Immature natural killer cell (primary cell): ENCODE results near the gene NPR2. TPM values are rescaled to one million over a fixed set of nuclear protein-coding genes. Genes with fewer than 3 reads are reported as not detected.

Experiments used
- DNase-seq, 3 donors: peaks; one replicate each; pipeline ENCODE4 v3.0.0; 2022; ENCODE audit warnings: mixed read lengths in 1 of 3
- H3K27ac Mint-ChIP-seq, 6 donors: one replicate each; pipeline ENCODE4 v1.8.0; 2020; ENCODE audit warnings: mixed read lengths in 6 of 6, mild to moderate bottlenecking in 5 of 6, inconsistent platforms in 4 of 6, moderate library complexity in 3 of 6
- H3K27me3 Mint-ChIP-seq, 3 donors: one replicate each; pipeline ENCODE4 v1.8.0; 2020 to 2021; ENCODE audit warnings: low read depth in 3 of 3, mild to moderate bottlenecking in 3 of 3, mixed read lengths in 3 of 3, moderate library complexity in 3 of 3, inconsistent platforms in 1 of 3
- H3K36me3 Mint-ChIP-seq, 3 donors: one replicate each; pipeline ENCODE4 v1.8.0; 2020; ENCODE audit warnings: mixed read lengths in 3 of 3, inconsistent platforms in 2 of 3, mild to moderate bottlenecking in 2 of 3
- H3K4me1 Mint-ChIP-seq, 2 donors: one replicate each; pipeline ENCODE4 v1.8.0; 2020; ENCODE audit warnings: inconsistent platforms in 2 of 2, mild to moderate bottlenecking in 2 of 2, mixed read lengths in 2 of 2, moderate library complexity in 1 of 2
- H3K4me3 Mint-ChIP-seq, 5 donors: one replicate each; pipeline ENCODE4 v1.8.0; 2020; ENCODE audit warnings: mild to moderate bottlenecking in 5 of 5, mixed read lengths in 5 of 5, inconsistent platforms in 3 of 5, moderate library complexity in 3 of 5
- H3K9me3 Mint-ChIP-seq, 6 donors: one replicate each; pipeline ENCODE4 v1.8.0; 2020; ENCODE audit warnings: mild to moderate bottlenecking in 6 of 6, mixed read lengths in 6 of 6, inconsistent platforms in 4 of 6, moderate library complexity in 3 of 6
- polyA plus RNA-seq, 3 donors: library from polyadenylated mRNA; unstranded; fragments of 300-500 nt; fragmentation: Illumina TruSeq; gene quantifications; one replicate each; pipeline ENCODE4 v1.2.3, GENCODE V29; 2021

NPR2 gene
- polyA plus RNA-seq, 3 donors from 2014 or later, result 0.46 TPM; not detected in 2

DNA sequence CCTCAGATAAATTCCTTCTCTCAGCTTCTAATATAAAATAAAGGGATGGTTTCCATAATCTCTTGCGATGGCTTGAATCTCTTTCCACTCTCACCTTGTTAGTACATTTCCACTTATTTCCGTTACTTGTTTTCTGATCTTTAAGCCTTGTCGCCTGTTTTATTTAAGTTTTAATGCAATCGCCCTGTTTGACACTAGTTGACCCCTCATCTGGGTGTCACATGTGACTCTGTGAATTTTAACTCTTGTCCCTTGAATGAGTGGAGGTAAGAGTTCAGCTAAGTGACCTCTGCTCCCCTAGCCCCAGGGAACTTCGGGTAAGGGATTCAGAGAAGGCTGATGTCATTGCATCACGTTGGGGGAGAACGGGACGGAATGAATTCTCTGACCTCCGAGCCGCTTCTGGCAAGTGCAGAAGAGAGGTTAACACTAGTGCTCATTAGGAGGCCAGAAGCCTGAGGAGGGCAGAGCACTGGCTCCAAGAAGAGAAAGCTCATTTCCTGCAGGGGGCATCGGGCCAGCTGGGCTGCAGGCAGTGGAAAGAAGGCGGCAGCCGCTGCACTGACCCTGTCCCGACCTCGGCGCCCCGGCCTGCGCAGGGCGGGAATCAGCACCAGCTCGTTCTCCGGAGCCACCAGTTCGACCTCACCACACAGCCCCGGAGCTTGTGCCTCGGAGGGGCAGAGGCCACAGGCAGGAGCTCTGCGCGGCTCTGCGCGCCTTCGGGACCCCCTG lies 22.9 kb downstream of the NPR2 start:
- DNase-seq, result peak in 2 of 3 donors; percentile 53 to 55
- Mint-ChIP-seq H3K9me3 (no peaks in the 10 kb centered on the region), H3K4me3 (peak overlapping the region; percentile 87 to 99 (median 96)), H3K27me3 (peaks cover 13 to 21% (median 15%) of the 10 kb centered on the region in 3 donors), H3K36me3 (no peaks in the 10 kb centered on the region), H3K4me1 (peaks cover 46% of the 10 kb centered on the region in 2 donors), H3K27ac (peak overlapping the region; percentile 92 to 99 (median 93))

DNA sequence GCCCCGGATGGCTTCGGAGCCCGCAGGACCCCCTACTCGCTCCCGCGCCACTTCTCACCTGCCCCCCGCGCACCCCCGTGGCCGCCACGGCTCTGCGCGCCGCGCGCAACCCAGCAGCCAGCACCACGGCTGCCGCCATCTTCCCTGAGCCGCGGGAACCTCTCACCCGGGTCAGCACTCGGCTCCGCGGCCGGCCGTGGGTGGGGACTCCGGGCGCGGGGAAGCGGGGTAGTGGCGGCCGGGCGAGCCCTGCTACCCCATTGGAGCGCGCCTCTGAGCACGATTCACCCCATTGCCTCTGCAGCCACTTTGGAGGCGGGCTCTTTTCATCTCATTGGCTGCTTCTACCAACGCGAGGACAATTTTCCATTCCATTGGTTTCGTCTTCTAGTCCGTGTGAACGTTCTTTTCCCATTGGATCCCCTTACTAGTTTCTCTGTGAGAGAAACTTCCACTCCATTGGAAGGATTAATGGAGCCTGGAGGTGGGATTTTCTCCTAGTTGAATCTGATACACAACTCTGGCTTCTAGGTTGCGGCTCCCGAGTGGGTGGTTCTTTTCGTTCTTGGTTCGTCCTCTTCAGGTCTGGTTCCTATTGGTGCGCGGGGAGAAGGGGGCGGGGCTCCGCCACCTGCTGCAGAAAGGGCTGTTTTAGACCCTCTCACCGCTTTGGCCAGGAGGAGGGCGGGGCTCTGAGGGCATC lies 23.6 kb downstream of the NPR2 start, which contains the start of gene HINT2:
HINT2 (minus strand) TSS at position 202 of the 703 bp plus-strand sequence; CDS start at position 139, 63 bp downstream.
- Mint-ChIP-seq H3K4me3 (peak within 1 kb of the TSS; percentile 94 to 99 (median 96)), H3K36me3 (no peaks in the 10 kb centered on the region), H3K27ac (peak within 1 kb of the TSS; percentile 93 to 99 (median 96)), H3K9me3 (no peaks in the 10 kb centered on the region), H3K4me1 (peaks cover 46% of the 10 kb centered on the region in 2 donors), H3K27me3 (peaks cover 13 to 21% (median 15%) of the 10 kb centered on the region in 3 donors)
- peak; percentile 96 to 97 (median 96) for DNase-seq

DNA sequence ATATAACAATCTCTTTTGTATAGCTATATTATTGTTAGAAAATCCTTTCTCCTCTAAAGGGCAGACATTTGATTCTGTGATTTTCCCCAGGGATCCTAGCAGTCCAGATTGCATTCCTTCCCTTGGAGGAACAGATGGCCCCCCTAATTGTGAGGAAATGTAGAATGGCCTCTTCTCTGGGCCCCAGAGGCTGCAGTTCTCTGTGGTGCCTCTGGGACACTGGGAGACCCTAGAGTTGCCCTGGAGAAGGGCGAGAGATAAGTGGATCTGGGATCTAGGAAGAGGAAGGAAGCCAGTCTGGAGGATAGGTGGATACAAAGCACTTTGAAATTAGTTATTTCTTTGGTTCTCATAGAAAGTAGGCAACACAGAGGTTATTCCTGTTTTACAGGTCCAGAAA lies 25.3 kb downstream of the NPR2 start:
- DNase-seq, result no peak
- Mint-ChIP-seq H3K4me1 (peaks cover 35 to 36% of the 10 kb centered on the region in 2 donors), H3K27ac (no peak overlapping the region), H3K36me3 (no peaks in the 10 kb centered on the region), H3K9me3 (no peaks in the 10 kb centered on the region), H3K4me3 (peak overlapping the region in 3 of 5 donors; percentile 31 to 96 (median 63)), H3K27me3 (peaks cover 13 to 17% (median 16%) of the 10 kb centered on the region in 3 donors)

DNA sequence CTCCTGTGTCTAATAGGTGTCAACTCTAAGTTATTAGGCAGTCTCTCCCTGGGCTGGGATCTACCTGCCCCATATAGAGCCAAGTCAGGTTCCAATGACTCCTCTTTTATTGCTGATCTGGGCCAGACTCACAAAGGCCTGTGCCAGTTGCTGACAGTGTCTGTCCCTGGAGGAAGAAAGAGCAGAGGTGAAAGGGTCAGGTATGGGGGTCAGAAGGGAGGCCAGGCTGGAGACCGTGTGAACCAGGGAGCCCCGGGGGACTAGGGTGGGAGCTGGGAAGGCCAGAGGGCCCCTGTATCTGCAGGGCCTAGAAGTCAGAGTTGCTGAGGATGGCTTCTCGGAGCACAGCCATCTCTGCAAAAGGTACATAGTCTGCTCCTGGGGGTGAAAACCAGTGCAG lies 26.9 kb downstream of the NPR2 start:
- Mint-ChIP-seq H3K36me3 (no peaks in the 10 kb centered on the region), H3K9me3 (no peaks in the 10 kb centered on the region), H3K27me3 (peaks cover 7 to 10% (median 8%) of the 10 kb centered on the region in 3 donors), H3K4me3 (no peak overlapping the region), H3K4me1 (peaks cover 20 to 21% of the 10 kb centered on the region in 2 donors), H3K27ac (peak overlapping the region in 1 of 6 donors; percentile 18)
- no peak for DNase-seq

DNA sequence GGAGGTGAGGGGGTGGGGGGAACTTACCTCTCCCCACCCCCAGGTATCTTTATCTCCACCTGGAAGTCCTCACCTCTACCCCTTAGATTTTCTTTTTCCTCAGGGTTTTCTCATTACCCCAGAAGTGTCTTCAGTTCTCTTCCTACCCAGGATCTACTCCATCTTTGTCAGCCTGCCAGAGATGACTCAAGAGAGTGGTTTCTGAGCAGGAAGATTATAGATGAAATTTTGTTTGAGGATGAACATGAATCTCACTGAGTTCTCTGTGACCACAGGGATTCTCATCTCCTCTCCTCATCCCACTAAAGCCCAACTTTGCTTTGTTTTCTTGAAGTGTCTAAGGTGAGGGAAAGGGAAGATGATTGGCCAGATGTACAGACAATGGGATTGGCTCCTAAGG lies 28.7 kb downstream of the NPR2 start:
- DNase-seq, result no peak
- Mint-ChIP-seq H3K9me3 (no peaks in the 10 kb centered on the region), H3K4me1 (peaks cover 8% of the 10 kb centered on the region in 2 donors), H3K27ac (no peak overlapping the region), H3K4me3 (no peak overlapping the region), H3K27me3 (peaks cover 6 to 7% (median 7%) of the 10 kb centered on the region in 3 donors), H3K36me3 (no peaks in the 10 kb centered on the region)

DNA sequence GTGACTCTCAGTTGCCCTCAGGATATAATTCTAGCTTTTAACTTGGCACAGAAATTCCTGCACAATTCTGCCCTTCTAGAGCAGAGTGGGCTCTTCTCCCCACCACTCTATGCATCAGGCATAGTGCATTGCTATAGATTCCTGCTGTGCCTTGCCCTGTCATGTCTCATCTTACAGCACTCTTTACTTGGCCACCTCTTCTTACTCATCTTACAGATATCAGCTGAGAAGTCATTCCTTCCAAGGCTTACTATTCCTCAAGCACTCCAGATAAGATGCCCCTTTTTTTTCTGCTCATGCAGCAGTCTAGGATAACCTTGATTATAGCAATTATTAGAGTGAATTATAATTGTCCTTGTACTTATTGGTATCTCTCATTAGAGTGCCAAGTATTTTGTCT lies 31.5 kb downstream of the NPR2 start:
- Mint-ChIP-seq H3K9me3 (no peaks in the 10 kb centered on the region), H3K4me1 (peaks cover 0 to 6% of the 10 kb centered on the region in 2 donors), H3K27ac (no peak overlapping the region), H3K27me3 (peaks cover 0 to 1% (median 0%) of the 10 kb centered on the region in 3 donors), H3K4me3 (no peak overlapping the region), H3K36me3 (no peaks in the 10 kb centered on the region)
- no peak for DNase-seq

DNA sequence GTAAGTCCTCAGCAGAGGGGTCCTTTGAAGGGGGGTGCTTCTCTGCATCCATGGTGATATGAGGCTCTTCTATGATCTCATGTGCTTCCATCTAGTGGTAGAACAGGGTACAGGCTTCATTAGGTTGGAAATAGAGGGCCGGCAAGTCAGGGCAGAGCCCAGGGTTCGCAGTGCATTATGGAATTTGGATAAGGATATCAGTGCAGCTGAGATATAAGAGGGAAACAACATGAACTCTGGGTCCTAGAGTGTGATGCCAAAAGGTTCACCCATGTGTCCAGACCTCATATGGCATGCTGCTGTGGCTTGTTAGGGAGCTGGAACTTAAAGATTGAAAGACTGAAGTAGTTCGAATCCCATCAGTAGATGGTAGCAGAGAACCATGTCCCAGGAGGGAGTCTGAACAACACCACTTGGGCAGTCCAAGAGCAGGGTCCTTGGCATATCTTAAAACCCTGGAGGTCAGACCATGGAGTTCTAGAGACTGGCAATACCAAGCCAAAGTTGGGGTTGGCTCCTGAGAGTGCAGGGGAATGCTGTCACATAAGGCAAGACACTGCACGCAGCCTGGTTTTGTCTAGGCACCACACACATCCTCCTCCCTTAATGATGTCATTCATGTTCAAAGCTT lies 34.8 kb downstream of the NPR2 start:
- DNase-seq, result peak; percentile 45 to 53 (median 49)
- Mint-ChIP-seq H3K27ac (peak overlapping the region in 2 of 6 donors; percentile 5 to 83), H3K27me3 (peaks cover 0 to 4% (median 4%) of the 10 kb centered on the region in 3 donors), H3K4me3 (peak overlapping the region in 4 of 5 donors; percentile 14 to 51 (median 32)), H3K36me3 (no peaks in the 10 kb centered on the region), H3K4me1 (peaks cover 13 to 26% of the 10 kb centered on the region in 2 donors), H3K9me3 (no peaks in the 10 kb centered on the region)

DNA sequence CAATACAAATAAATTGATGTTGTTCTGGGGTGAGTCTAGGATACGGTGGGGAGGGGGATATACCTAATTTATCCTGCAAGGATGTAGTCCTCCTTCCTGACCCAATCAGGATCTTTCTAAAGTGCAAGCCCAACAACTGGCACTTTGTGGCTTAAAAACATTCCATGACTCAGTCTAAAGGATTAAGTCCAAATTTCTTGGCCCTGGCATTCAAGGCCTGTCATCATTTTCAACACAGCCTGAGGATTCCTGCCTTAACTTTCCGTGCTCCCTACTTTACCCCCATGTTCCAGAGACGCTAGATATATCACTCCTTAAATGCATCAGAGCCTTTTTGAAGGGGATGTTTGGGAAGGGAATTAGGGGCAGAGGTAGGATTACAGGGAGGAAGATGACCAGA lies 36.1 kb downstream of the NPR2 start:
- Mint-ChIP-seq H3K4me3 (peak overlapping the region; percentile 43 to 98 (median 90)), H3K9me3 (no peaks in the 10 kb centered on the region), H3K27me3 (peaks cover 0 to 4% (median 4%) of the 10 kb centered on the region in 3 donors), H3K27ac (peak overlapping the region in 3 of 6 donors; percentile 23 to 83 (median 60)), H3K36me3 (no peaks in the 10 kb centered on the region), H3K4me1 (peaks cover 13 to 26% of the 10 kb centered on the region in 2 donors)
- no peak for DNase-seq

DNA sequence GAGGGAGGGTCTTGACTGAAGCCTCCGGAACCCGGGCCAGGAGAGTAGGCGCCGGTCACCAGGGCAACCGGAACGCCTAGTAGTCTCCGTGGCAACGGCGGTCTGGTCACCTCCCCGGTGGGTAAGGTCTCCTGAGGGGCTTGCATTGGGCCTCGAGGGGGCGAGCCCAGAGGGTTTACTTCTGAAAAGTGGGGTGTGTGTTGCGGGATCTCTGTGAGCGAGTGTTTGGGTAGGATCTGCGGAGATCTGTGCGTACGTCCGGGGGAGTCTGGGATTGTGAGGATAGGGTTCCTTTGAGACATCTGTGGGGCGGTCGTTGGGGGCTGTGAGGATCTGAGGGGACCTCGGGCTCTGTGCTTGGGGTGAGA lies 37.3 kb downstream of the NPR2 start, which contains the start of gene FAM221B:
FAM221B (minus strand) TSS at position 17 of the 368 bp plus-strand sequence. CDS start 2,571 bp downstream, outside the sequence.
- peak within 1 kb of the TSS; percentile 65 to 95 (median 92) for H3K27ac Mint-ChIP-seq
- peaks cover 13 to 26% of the 10 kb centered on the region in 2 donors for H3K4me1 Mint-ChIP-seq
- H3K4me3 Mint-ChIP-seq, result peak within 1 kb of the TSS; percentile 90 to 98 (median 96)
- H3K27me3 Mint-ChIP-seq, result peaks cover 3 to 4% (median 4%) of the 10 kb centered on the region in 3 donors
- no peaks in the 10 kb centered on the region for H3K9me3 Mint-ChIP-seq
- DNase-seq, result no peak
- no peaks in the 10 kb centered on the region for H3K36me3 Mint-ChIP-seq

DNA sequence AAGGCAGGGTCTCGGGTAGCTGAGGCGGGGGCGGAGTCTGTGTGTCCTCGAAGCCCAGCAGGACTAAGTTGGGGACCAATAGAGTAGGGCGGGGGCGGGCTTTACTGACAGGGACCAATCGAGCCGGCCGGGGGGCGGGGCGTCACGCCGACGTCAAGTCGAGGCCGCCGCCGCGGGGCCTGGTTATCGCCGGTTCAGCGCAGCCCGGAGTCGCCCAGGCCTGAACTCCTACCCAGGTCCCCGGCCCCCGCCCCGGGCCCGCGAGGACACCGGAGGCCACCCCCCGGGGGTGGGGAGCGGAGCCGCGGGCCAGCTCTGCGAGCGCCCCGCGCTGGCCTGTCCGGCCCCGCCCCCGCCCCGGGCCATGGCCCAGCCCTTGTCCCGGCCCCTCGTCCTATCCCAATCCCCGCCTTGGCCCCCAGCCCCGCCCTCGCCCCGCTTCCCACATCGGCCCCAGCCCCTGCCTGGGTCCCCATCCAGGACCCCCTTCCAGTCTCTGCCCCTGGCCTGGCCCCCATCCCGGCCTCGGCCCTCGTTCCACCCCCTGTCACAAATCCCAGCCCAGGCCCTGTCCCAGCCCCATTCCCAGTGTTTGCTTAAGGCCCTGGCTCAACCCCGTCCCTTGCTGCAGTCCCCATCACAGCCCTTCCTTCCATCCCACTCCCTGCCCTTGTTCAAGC lies 37.8 kb downstream of the NPR2 start, which contains the start of gene TMEM8B:
TMEM8B (plus strand) TSS at position 145 of the 680 bp plus-strand sequence; CDS start at position 365, 220 bp downstream.
- DNase-seq, result peak; percentile 85 to 90 (median 89)
- H3K4me3 Mint-ChIP-seq, result peak within 1 kb of the TSS; percentile 90 to 98 (median 96)
- peaks cover 3 to 4% (median 4%) of the 10 kb centered on the region in 3 donors for H3K27me3 Mint-ChIP-seq
- no peaks in the 10 kb centered on the region for H3K36me3 Mint-ChIP-seq
- no peaks in the 10 kb centered on the region for H3K9me3 Mint-ChIP-seq
- H3K4me1 Mint-ChIP-seq, result peaks cover 13 to 26% of the 10 kb centered on the region in 2 donors
- peak within 1 kb of the TSS; percentile 65 to 95 (median 92) for H3K27ac Mint-ChIP-seq

DNA sequence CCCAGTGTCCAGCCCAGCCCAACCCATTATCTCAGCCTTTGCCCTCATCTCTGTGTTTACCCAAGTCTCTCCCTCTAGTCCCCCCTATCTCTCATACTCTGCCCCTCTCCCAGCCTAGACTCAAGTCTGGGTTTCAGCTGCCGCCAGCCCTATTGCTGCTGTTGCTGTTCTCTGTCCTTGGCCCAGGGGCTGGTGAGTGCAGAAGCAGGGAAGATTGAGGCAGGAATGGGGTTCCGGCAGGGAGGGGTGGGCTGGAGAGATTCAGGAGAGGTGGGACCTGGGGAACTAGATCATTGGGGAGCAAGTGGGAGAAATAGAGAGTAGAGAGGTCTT lies 38.3 kb downstream of the NPR2 start:
- Mint-ChIP-seq H3K27ac (peak overlapping the region; percentile 13 to 93 (median 85)), H3K36me3 (no peaks in the 10 kb centered on the region), H3K4me1 (peaks cover 13 to 26% of the 10 kb centered on the region in 2 donors), H3K9me3 (no peaks in the 10 kb centered on the region), H3K4me3 (peak overlapping the region; percentile 75 to 85 (median 83)), H3K27me3 (peaks cover 3 to 4% (median 4%) of the 10 kb centered on the region in 3 donors)
- DNase-seq, result no peak

DNA sequence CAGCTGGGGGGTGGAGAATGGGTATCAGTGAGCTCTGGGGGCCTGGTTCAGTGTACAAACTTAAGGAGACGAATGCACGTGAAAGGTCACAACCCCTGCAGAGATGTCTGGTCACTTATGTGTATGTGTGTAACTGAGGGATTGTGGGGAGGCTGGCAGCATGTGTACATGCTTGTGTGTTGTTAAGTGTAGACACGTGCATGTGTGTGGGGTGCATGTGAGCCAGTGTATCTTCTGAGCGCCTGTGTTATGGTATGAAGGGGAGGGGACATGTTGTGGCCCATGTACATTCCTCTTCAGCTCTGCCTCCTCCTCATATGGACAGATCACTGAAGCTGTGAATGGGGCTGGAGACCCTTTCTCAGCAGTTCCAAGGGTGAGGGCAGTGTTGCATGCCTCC lies 39.6 kb downstream of the NPR2 start:
- Mint-ChIP-seq H3K9me3 (no peaks in the 10 kb centered on the region), H3K4me3 (peak overlapping the region in 3 of 5 donors; percentile 15 to 53 (median 49)), H3K27ac (peak overlapping the region in 1 of 6 donors; percentile 17), H3K4me1 (peaks cover 13 to 23% of the 10 kb centered on the region in 2 donors), H3K27me3 (peaks cover 3 to 8% (median 4%) of the 10 kb centered on the region in 3 donors), H3K36me3 (no peaks in the 10 kb centered on the region)
- no peak for DNase-seq

DNA sequence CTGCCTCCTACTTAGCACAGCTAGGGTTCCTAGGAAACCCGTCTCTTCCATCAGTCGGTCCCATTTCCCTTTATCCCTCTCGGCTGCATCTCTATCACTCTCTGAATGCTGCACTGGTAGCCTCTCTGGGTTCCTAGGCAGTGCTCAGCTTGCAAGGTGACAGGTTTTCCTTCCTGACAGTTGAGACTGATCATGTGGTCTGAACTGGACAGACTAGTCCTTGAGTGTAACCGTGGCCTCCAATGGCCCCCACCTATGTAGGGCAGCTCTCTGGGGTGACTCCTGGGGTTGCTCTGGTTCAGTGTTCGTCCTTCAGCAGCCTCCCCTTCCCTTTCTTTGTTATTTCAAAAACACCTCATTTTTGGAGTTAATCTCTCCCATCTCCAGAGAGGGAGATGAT lies 41.4 kb downstream of the NPR2 start:
- no peaks in the 10 kb centered on the region for H3K36me3 Mint-ChIP-seq
- H3K27ac Mint-ChIP-seq, result peak overlapping the region in 1 of 6 donors; percentile 38
- no peaks in the 10 kb centered on the region for H3K9me3 Mint-ChIP-seq
- no peak for DNase-seq
- peaks cover 3 to 8% (median 4%) of the 10 kb centered on the region in 3 donors for H3K27me3 Mint-ChIP-seq
- no peak overlapping the region for H3K4me3 Mint-ChIP-seq
- peaks cover 13 to 21% of the 10 kb centered on the region in 2 donors for H3K4me1 Mint-ChIP-seq
